HG03025 (cell line): ENCODE measurements around the gene DHX38.

Experiments
- ATAC-seq: cut with Tn5 transposase; IDR thresholded peaks from one replicate; pipeline ENCODE4 v1.9.1; 2021; ENCODE audit warnings: mild to moderate bottlenecking, moderate library complexity; ENCODE audit not compliant: unreplicated experiment, low FRiP score

The DHX38 gene

GRCh38 chr16:72083778-72084404 is 9.8 kb upstream of the DHX38 start:
- ATAC-seq = no peak

- ATAC-seq = no peak
Observed at GRCh38 chr16:72084445-72084844, 9.2 kb upstream of the DHX38 start.

GRCh38 chr16:72085002-72085401 is 8.6 kb upstream of the DHX38 start:
- ATAC-seq = no peak

DNA sequence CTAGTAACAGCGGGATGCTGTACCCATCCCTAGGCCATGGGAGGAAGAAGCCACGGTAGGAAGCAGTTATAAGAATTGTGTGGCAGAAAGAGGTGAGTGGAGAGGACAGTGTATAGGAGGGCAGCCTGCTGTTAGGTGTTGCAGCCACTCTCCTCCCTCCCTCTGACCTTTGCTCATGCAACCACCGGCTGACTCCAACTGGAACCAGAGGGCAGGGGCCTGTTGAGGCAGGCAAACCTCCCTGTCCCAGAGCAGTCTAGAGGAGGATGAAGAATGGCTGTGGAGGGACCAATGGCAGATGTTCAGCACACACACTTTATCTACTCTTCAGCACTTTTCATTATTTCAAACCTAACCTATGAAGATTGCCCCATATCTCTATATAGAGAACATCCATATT is 2.4 kb upstream of the DHX38 start:
- ATAC-seq = no peak

- no peak for ATAC-seq
Observed at GRCh38 chr16:72092832-72093447, 707 bp upstream of the DHX38 start.

DNA sequence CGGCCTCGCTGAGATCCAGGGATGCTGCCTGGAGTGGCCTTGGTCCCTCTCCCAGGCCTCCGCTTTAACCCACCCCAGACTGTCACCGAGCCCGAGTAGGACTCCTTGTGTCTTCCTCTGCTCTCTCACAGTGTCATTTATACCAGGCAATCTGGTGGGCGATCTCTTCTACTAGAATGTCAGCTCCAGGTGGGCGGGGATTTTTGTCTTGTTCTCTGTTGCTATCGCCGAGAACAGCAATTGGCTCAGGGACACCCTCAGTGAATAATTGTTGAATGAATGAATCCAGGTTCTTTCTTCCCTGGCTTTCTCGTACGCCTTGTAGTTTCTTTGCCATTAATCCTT is 591 bp downstream of the DHX38 start:
- ATAC-seq = no peak

DNA sequence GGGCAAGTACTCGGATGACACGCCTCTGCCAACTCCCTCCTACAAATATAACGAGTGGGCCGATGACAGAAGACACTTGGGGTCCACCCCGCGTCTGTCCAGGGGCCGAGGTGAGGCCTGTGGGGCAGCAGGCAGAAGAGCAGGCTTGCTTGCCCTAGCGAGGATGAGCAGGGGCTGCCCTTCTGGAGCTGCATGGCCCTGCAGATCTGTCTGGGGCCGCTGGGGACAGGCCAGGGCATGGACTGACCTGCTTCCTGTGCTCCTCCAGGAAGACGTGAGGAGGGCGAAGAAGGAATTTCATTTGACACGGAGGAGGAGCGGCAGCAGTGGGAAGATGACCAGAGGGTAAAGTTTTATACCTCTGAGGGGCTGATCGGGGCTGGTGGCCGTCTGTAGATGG is 5.3 kb downstream of the DHX38 start:
- ATAC-seq = no peak

DNA sequence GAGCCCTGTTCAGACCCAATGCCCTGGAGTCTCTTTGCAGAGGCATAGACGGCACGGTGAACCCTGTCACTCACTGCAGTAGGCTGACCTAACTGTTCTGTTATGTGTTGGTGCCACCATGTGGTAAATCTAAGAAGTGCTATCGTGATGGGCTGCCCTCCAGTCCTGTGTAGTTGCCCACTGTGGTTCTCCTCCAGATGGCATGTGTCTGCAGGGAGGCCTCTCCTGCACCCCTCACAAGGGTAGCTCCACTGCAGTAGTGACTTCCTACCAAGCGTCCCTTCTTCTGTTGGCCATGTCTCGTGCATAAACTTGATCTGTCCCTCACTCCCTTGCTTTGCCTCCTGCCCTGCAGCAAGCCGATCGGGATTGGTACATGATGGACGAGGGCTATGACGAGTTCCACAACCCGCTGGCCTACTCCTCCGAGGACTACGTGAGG is 5.8 kb downstream of the DHX38 start:
- ATAC-seq = no peak

DNA sequence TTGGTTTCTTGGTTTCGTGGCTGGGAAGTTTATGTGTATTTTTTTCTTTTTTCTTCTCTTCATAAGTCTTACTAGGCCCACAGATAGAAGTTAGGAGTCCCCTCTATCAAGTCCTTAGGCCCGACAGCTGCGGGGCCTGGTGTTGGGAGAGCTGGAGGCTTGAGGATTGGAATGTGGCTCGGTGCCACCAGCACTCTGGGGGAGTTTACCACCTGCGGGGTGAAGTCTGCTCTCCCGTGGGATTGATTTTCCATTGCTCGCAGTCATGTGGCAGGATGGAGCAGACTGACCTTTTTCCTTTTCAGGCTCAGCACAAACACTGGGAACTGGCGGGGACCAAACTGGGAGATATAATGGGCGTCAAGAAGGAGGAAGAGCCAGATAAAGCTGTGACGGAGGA is 7.5 kb downstream of the DHX38 start:
- no peak for ATAC-seq

DNA sequence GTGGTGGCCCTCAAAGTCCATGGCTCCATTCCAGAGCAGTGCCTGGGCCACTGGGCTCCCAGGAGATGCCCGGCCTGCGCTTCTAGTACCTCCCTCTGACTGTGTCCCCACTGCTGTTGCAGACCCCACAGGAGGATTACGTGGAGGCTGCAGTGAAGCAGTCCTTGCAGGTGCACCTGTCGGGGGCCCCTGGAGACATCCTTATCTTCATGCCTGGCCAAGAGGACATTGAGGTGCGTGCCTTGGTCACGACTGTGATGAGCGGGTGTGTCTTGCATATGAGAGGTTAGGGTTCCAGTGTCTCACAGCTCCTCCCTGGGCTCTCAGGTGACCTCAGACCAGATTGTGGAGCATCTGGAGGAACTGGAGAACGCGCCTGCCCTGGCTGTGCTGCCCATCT is 11.3 kb downstream of the DHX38 start:
- ATAC-seq = no peak

DNA sequence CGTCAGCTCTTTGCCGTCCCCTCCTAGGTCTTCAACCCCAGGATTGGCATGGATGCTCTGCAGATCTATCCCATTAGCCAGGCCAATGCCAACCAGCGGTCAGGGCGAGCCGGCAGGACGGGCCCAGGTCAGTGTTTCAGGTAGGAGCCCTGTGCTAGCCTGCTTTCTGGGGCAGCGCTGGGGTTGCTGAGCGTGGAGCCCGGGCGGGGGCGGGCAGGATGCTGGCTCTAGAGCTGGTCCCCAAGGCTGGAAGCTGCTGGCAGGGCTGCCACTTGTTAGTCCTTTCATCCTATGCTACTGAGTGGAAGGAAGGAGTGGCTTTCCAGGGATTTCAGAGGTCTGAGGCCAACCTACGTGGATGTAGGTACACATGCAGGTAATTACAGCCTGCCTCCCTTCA is 12.3 kb downstream of the DHX38 start:
- no peak for ATAC-seq

DNA sequence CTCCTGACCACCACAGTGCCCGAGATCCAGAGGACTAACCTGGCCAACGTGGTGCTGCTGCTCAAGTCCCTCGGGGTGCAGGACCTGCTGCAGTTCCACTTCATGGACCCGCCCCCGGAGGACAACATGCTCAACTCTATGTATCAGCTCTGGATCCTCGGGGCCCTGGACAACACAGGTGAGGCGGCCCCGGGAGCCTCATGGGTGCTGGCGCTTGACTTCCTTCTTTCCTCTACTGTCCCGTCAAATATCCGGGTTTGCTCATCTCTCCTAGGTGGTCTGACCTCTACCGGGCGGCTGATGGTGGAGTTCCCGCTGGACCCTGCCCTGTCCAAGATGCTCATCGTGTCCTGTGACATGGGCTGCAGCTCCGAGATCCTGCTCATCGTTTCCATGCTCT is 13.7 kb downstream of the DHX38 start:
- no peak for ATAC-seq

DNA sequence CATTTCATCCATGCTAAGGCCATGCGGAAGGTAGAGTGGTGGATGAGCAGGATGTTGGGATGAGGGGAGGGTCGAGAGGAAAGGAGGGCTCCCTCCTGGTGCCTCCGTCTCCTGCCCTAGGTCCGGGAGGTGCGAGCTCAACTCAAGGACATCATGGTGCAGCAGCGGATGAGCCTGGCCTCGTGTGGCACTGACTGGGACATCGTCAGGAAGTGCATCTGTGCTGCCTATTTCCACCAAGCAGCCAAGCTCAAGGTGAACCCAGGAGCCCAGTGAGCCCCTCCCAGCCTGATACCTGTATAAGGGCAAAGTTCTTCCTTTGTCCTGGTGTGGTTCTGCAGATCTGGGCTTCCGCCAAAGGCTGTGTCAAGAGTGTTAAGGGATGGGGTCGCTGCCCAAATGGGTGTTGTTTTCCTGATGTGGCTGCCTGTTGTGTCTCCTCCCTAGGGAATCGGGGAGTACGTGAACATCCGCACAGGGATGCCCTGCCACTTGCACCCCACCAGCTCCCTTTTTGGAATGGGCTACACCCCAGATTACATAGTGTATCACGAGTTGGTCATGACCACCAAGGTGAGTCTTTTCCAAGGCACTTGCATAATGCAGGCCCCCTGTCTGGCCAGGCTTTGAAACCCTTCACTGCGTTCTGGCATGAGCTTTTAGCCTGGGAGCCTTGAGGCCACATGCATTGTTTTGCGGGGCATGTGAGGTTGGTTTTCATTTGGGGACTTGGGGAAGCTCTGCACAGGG is 14.9 kb downstream of the DHX38 start:
- ATAC-seq = no peak

DNA sequence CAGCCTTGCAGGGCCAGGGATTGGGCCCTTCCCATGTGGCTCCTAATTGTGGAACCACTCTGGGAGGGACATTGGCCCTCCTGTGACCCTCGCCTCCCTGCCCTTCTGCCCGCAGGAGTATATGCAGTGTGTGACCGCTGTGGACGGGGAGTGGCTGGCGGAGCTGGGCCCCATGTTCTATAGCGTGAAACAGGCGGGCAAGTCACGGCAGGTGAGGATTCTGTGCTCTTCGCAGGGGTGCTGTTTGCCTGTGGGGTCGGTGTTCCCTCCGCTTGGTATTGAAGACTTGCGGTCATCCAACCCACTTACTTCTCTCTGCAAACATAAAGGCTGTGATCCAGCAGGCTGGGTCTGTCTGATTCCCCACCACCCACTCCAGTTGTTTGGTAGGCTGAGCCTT is 15.7 kb downstream of the DHX38 start:
- ATAC-seq = no peak

DNA sequence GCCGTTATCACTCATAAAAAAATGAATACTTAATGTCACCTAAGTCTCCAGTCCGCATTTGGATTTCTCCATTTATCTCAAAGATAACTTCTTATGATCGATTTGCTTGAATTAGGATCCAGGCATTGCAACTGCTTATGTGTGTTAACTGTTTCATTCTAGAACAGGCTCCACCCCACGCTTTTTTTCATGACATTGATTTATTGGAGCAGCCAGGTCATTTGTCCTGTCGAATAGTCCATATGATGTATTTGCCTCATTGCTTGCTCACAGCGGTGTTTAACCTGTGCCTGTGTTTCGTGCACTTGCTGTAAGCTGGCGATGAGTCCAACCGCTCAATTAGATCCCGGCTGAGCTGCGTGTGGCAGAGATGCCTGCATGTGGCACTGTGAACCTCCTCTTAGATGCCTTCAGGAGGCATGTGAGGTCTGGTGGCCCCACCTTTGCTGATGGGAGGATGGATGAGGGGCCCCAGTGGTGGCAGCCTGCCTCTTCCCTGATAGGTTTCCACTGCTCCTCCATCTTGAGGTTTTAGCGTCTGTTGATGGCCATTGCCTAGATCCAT is 16.4 kb downstream of the DHX38 start:
- no peak for ATAC-seq

GRCh38 chr16:72110662-72111615 is 17.3 kb downstream of the DHX38 start:
- ATAC-seq = no peak

DNA sequence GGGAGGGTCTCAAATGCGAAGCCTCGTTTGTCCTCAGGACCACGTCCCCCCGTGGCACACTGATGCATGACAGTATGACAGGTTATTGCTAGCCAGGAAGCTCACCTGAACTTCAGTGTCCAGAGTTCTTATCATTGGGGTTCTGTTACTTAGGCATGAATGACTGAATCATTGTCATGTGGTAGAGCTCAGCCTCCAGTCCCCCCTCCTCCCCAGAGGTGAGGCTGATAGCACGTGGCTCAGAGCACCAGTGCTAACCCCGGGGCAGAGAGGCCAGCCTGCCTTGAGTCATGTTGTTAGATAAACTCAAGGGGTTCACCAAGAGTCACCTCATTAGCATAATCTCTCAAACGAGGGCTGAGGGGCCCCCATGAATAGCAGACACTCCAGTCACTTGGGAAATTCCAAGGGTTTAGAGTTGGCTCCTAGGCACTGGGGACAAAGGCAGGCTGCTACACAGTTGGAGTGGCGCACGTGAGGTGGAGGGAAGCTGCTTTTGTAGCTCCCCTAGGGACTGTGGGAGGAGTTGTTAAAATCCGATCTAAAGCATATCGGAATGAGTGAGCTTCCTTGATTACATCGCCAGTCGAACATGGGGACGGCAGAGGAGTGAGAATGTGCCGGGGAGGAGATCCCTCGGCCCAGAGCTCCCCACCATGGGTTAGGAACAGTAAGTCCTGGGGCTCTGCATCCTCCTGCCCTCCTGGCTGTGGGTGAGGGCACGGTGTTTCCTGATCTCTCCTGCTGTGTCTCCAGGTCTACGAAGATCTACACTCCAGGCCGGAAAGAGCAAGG is 18.2 kb downstream of the DHX38 start:
- no peak for ATAC-seq

DNA sequence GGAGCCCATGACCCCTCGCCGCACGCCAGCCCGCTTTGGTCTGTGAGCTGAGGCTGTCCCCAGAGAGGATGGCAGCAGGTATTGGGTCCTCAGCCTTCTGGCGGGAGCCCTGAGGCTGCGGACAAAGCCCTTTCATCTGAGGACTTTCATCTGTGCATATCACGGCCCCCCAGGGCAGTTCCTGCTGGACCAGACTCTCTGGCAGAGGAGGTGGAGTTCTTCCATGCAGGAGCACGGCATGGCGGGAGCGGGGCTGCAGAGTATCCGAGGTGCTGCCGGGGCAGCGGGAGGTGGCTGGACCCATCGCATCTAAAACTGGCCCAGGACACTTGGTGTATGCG is 18.8 kb downstream of the DHX38 start:
- no peak for ATAC-seq

DNA sequence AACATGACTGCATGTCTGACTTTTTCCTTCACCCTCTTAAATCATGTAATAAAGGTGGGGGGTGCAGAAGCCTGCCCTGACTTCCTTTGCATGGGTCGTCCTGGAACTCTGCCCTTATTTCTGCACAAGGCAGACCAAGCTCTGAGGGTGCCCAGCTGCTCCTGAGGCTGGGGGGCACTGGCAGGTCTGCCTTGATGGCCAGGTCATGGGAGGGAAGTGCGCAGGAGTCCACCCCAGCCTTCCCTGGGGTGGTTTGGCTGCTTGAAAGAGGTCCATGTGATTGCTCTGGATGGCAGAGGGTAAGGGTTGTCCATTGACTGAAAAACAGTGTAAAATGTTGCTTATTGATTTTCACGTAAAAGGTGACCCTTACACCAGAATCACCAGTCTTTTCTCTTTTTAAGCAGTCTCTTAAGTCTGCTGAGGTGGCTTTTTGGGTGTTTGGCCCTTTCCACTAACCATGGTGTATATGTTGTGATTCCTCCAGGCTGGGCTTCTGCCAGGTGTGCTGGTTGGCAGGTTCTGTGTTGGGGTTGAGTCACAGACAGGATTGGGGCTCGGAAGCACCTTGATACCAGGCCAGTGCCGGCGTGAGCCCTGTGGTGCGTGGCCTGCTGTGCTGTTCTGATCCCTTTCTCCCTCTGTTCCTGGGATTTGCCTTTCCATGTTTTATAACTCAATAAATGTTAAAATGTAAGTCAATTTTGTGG is 19.4 kb downstream of the DHX38 start:
- ATAC-seq = no peak
